Mammary epithelial cell (primary cell): ENCODE results near the gene ST3GAL4.

Experiments used
- CTCF ChIP-seq, 2 donors: IDR thresholded peaks in 1 of 2; conservative IDR thresholded peaks in 1 of 2; 2 replicates each; pipeline ENCODE4 v1.5.1; 2011 to 2012; ENCODE audit warnings: inconsistent platforms in 2 of 2, low read length in 2 of 2, mild to moderate bottlenecking in 2 of 2, control low read depth in 1 of 2, low read depth in 1 of 2; ENCODE audit not compliant: insufficient read depth in 1 of 2; ENCODE audit errors: extremely low read depth in 1 of 2
- EZH2 ChIP-seq: IDR thresholded peaks from 2 replicates; pipeline ENCODE4 v1.6.1; 2012; ENCODE audit warnings: low read length, inconsistent platforms, borderline replicate concordance

GRCh38 chr11:126343051-126343450, 12.4 kb upstream of the ST3GAL4 start:
- TF ChIP-seq CTCF (conservative IDR thresholded peaks at IDR 0.05 in 1 of 2, IDR thresholded peaks at IDR 0.05 in 1 of 2; ENCODE audit: extremely low read depth in 1 of 2, insufficient read depth in 1 of 2, low read depth in 1 of 2, low read length in 2 of 2), result no peak
- TF ChIP-seq EZH2, result no peak
